Measurements from ENCODE around the gene ITGA1.
"Not testable (repeated sequence)": the region's sequence is repeated elsewhere in the genome, so short reads cannot be mapped to it uniquely, and the experiment has no call there.

ITGA1 gene

DNA sequence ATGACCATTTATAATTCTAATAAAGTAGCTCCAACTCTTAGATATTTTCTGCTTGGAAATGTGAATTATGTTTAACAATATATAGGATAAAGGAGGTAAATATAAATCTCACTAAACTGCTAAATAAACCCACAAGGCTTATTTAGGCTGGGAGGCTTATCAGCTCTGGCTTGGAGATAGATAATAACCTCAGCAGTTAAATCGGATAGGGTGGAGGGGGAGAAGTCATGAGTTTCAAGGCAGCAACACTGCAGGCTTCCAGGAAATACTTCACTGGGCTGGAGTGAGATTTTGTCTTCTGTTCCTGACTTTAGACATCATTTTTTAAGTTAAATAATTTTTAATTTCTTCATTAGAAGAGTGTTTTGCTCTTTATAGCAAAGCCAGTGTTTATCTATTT, 121.5 kb downstream of the ITGA1 start:
- no peak for DNase-seq

DNA sequence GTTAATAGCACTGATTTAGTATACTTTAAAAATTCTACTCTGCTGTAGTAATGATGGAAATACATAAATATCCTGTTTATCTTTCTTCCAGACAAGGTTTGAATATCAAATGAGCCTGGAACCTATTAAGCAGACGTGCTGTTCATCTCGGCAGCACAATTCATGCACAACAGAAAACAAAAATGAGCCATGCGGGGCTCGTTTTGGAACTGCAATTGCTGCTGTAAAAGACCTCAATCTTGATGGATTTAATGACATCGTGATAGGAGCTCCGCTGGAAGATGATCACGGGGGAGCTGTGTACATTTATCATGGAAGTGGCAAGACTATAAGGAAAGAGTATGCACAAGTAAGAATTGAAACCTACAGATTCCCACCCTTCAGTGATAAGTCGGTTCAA, 122.4 kb downstream of the ITGA1 start:
- no peak for DNase-seq

DNA sequence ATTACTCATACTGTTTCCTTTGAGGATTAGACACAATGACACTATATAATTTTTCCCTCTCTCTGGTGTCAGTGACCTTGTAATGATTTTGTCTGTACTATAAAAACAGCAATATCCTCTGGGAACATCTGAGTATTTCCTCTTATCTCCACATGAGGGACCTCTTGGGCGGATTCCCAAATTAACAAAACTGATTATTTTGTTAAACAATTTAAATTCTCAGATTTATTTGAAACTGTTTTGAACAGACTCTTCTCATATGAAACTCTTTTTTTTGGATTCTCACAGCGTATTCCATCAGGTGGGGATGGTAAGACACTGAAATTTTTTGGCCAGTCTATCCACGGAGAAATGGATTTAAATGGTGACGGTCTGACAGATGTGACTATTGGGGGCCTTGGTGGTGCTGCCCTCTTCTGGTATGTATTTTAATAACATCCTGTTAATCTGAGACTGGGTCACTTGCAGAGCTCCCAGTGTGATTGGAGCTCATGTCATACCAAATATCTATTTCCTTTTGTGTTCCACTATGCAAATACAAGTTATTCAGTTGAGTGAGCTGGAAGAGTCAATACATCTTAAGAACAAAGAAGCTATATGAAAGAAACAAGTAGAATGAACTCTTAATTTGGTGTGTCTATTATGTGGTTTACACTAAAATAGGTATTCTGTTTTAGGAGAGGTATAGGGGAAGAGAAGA, 127.6 kb downstream of the ITGA1 start:
- DNase-seq = peak; percentile 43

DNA sequence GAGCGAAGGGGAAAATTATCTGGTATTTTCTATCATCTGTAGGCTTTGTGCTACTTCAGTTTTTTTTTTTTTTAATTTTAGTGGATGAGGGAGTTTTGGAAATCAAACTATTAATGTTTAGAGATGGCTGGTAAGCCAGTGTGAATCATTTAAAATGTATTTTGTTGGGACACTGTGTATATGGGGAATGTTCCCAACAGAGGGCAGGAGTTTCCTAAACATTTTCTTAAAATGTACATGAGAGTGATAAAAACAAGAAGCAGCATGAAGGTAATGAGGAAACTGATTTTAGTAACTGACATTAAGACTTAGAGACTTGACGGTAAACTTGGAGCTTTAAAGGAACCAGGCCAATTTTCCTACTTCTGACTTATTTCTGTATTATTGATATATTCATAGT, 133.2 kb downstream of the ITGA1 start:
- DNase-seq = no peak

DNA sequence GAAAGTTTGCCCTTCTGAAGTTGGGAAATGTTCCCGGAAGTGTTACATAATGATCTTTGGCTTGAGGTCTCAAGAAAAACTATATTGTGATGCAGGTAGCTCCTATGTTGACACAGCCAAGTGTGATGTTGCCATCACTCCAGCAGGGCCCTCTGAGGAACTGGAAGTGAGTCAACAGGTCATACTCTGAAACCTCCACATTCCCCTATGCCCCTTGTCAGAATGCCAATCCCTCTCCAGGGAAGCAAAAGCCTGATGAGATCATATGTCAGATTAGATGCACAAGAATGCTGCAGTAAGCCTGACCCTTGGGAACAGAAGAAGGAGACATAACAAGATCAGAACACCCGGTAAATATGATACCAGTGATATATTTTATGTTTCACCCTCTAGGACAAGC, 134.7 kb downstream of the ITGA1 start:
- no peak for DNase-seq

DNA sequence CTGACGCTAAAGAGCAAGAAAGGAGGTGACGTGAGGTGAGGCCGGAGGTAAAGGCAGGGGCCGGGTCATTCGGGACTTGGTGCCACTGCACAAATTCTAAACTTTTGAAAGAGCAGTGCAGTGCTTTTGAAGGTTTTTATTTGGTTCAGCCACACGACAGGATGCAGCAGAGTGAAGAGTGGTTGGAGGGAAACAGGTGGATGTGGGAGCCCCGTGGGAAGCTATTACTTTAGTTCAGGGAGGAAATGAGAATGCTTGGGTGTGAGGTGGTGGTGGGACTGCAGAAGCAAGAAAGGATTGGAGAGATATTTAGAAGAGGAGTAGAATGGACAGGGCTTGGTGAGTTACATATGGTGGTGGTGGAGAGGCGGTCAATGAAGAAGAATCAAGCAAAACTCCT, 136.7 kb downstream of the ITGA1 start:
- DNase-seq = no peak

DNA sequence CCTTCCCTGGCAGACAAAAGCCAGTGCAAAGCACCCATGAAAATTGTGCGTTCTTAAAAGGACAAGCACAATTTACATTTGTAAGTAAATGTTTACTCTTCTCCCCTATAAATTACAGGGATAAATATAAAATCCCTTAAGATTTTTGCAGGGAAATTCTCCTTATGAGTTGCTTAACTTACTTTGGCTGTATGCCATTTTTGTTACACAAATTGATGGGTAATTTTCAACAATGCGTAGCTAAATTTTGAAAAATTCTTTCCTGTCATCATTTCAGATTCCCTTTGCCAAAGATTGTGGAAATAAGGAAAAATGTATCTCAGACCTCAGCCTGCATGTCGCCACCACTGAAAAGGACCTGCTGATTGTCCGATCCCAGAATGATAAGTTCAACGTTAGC, 137.3 kb downstream of the ITGA1 start:
- DNase-seq = no peak

DNA sequence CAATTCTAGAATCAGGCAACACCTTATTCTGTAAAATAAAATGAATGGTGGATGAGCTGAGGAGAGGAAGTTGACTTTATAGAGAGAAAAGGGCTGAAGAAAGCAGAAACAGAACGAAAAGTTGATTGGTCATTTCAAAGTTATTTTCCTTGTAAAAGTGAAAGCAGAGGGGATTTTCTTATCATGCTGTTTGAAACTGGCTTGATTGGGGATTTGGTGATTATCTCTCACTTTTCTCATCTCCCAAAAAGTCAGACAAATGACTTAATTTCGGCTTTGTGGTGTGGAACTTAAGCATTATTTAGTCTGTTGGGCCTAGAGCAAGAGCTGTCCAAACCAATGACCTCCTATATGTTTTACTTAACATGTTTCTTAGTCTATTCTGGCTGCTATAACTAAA, 141.0 kb downstream of the ITGA1 start:
- DNase-seq = no peak

DNA sequence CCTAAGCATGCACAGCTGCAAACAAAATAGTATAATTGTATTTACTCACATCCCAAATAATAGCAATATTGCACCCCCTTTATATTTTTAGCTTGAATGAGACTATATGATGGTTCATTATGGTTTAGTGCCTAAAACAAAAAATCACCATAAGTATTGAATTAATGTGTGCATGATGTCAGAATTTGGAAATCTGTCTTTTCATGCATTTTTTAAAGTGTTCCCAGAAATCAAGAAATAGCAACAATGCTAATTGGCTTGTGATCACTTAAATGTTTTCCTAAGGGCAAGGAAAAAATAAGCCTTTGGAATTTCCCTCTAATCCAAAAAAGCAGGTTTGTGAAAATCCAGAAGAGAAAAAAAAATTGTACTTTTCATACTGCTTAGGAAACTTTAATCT, 150.5 kb downstream of the ITGA1 start:
- DNase-seq = no peak

DNA sequence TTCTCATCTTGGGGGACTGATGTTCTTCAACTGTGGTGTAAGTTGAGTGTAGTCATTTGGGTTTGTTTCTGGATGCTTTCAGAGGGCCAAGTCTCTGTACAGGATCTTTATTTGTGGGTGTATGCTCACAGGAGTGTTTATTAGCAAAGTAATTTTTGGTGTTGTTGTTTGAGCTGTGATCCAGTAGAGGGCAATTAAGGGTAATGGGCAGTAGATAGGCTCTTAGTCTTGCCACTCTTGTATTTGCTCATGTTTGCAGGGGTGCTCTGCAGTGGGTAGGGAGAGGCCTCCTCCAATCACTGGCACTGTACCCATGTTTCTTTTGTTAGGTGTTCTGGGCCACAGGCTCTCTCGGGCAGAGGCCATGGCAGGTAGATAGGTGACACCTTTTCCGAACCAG, 155.6 kb downstream of the ITGA1 start:
- DNase-seq = no peak

DNA sequence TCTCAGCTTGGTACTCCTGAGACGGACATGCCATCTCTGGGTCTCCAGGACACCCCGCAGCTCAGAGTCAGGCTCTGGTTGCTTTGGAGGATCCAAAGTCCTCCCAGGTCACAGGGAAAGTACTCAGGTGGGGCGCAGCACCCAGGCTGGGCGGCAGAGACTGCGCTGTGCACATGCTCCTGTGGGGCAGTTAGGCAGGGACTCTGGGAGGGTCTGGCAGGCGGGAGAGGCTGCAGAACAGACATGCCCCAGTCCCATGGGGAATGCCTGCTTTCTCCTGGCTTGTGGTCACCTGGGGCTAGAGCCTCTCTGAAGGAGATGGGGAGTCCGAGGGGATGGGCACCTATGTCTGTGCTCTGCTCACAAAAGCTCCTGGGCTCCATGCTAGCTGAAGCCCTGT, 156.1 kb downstream of the ITGA1 start:
- DNase-seq = no peak

DNA sequence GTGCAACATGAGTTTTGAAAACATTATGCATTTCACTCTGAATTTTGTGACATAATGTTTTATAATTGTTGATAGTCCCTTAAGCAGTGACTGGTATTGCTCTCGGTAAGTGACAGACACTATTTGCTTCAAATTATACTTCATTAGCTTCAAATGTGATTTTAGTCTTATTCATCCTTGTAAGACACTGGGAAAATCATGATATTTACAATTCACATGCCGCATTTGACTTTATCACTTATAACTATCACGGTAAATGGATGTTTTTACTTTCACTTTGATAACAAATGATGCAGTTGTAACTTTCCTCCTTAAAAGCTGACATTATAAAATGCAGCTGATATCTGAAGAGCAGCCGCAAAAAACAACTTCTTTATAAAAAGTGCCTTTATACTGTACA, 157.3 kb downstream of the ITGA1 start:
- no peak for DNase-seq

DNA sequence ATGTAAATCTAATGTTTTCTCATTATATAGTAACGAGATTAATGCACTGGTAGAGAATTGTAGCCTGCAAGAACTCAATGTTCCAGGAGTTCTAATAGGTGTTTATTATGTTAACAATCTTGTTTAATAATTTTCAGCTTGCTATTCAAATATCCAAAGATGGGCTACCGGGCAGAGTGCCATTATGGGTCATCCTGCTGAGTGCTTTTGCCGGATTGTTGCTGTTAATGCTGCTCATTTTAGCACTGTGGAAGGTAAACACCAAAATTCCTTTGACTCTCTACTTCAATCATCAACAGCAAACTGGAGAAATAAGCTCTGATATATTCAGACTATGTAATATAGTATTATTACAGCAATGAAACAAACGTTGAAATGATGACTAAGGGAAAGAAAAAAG, 159.5 kb downstream of the ITGA1 start:
- peak; percentile 28 for DNase-seq

DNA sequence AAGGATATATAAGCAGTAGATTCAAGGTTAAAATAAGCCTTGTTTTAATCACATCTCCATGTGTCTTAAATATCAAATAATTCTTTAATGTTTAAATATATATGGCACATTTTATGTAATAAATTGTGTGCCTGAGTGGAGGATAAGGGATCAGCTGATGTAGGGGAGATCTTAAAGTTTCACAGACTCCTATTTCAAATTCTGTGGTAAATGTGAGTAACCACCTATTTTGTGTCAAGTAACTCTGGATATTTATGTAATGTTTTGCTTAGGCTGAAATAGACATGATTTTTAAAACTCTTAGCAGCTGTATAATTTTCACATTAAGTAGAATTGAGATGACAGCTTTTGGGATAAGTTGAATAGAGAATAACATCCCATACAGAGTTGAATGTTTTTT, 160.1 kb downstream of the ITGA1 start:
- no peak for DNase-seq

DNA sequence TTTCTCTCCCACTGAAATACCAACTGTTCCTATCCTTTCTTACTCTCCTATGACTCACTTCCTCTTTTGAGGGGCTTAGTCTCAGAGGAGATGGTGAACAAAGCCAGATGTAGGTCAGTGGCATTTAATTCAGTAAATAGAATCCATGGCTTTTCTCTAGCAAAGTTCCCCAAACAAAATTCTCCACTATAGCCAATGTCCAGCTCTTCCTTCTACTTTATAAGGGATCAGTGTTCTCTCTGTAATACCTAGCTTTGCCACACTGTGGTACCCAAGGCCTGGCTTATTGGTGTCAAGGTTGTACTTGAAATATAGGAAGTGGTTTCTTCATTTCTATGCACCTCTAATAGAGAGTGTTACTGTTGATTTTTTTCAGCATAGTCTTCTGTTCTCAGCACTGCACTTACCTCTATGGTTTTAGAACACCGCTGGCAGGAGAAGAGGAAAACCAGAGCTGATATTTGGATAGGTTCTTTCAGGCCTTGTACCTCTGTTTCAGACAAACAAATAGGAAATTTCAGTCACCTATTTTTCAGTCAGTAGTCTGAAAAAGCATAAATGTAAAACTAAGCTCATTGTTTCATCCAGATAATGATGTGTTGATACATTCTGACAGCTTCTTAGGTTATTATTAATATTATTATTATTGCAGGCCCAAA, 160.8 kb downstream of the ITGA1 start:
- DNase-seq = peak; percentile 45

DNA sequence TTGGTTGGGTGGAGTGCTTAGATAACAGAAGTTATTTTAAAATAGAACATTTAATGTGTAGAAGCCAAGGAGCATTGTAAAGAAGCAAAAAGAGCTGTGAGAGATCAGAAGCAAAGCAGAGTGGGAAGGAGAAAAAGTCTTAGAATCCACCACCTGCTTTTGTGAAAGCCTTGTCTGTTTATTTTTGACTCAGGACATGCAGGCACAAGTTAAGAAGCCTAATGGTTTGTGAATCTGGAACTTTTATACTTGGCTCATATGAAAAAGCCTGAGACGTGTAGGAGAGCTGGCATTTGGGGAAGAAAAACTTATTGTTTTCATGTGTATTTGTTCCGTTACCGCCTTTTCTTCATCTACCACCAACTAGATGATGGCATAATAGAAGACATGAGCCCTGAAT, 163.0 kb downstream of the ITGA1 start:
- no peak for DNase-seq

DNA sequence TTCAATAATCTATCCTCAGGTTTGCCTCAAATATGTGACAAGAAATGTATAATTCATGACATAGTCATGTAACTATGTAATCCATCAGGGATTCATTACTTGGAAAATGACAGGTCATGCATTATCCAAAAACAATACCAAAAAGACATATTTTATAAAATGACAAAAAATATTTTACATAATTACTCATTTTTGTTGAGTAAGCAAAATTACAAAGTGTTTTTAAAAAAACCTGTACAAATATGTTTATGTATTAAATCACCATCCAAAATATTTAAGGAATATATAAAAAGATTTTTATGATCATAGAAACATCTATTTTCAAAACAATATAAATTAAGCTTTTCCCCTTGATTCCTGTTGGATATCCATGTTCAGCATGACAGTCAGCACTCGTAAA, 164.8 kb downstream of the ITGA1 start:
- no peak for DNase-seq

DNA sequence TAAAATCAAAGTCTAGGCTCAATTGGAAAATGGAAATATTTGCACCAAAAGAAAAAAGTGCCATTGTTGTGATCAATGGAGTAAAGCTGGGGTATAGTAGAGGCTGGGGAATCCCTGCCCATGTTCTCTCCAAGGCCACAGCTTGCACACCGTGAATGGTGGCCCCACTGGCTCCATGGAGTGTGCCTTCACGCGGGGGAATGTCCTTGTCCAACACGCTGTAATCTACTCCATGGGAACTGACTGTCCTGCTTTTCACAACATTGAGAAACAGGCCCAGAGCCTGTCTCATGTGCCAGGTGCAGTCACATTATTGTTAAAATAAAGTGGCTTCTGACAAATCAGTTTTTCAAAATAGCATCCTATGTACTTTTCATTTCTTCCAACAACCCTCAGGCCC, 168.3 kb downstream of the ITGA1 start:
- no peak for DNase-seq

DNA sequence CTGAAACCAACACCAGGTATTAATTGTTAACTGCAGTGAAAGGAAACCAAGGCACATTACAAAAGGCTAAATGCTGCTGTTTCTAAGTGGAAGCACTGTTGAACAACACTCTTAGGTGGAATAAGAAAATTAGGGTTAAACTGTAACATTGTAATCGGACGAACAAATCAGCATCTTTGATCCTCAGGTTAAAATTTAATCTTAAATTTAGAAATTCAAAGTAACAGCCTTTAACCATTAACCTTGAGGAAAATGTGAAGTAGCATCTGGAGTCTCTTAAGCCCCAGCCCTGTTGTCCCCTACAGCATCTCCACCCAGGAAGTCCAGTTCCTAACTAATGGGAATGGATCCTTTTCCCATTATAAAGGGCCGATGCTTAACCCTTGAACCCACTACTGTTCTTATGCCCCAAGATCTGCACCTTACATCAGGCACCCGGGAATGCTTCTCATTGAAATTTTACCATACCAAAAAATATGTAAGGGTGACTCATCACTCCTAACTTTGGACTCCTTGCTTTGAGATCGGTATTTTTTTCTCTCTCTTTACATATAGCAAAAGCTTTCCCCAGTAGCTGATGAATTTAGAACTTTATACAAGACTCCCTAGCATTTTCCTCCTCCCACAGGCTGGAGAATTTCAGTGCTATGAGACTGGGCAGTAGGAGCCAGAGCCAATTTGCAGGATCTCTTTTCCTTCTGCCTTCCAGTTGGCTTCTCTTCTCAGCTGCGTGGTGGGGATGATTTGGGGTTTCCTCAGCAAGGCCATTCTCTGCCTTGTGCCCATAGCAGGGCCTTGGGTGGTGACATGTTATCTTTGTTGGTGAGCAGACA, 169.4 kb downstream of the ITGA1 start:
- no peak for DNase-seq

DNA sequence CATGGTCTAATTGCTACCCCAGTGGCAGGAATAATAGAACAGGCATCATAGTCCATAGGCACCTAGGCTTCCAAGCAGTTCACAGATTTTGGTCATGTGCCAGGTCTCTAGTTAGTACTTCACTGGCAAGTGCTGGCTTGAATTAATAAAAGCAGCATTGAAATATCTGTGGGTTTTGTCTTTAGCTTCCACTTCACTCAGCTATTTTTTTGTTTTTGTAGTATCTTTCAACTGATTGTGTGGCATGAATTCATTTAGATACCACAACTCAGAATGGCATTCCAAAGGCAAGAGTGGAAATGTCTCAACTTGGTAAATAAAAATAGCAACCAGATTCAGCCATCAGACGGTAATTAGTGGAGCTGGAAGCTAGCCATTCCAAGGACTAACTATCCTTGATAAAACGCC, 173.6 kb downstream of the ITGA1 start:
- DNase-seq = peak; percentile 78

DNA sequence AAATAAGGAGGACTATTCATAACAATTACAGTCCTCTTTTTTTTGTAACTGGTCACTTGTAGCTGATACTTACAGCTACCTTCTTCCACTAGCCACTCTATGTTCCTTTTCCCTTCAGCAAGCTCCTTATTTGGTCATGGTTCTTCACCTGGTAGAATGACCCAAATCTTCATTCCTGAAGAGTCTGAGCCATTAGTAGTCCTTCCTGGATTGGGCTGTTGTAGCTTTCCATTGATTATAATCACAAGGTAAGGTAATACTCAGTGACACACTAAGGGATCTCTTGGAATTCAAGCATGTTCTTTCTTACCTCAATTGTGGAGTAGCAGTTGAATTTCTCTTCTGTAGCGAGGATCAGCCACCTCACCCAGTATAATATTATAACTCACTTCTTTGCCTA, 175.9 kb downstream of the ITGA1 start:
- DNase-seq = no peak

DNA sequence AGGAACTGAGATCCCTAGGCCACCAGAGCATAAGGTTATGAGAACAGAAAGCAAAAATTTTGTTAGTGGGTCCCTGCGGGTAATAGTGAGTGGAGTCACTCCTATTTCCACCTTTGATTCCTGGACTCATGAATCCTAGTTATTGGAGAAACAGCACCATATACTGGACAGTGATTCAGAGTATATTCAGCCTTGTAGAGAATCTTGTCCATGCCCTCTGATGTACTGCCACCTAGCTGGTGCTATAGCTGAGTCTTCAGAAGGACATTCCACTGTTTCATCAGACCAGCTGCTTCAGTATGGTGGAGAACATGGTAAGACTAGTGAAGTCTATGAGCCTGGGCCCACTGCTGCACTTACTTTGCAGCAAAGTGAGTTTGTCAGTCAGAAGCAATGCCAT, 176.4 kb downstream of the ITGA1 start:
- DNase-seq = no peak

DNA sequence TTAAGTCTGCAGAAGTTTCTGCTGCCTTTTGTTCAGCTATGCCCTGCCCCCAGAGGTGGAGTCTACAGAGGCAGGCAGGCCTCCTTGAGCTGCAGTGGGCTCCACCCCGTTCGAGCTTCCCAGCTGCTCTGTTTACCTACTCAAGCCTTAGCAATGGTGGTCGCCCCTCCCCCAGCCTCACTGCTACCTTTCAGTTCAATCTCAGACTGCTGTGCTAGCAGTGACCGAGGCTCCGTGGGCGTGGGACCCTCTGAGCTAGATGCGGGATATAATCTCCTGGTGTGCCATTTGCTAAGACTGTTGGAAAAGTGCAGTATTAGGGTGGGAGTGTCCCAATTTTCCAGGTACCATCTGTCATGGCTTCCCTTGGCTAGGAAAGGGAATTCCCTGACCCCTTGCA, 188.4 kb downstream of the ITGA1 start:
- DNase-seq = not testable (repeated sequence)

DNA sequence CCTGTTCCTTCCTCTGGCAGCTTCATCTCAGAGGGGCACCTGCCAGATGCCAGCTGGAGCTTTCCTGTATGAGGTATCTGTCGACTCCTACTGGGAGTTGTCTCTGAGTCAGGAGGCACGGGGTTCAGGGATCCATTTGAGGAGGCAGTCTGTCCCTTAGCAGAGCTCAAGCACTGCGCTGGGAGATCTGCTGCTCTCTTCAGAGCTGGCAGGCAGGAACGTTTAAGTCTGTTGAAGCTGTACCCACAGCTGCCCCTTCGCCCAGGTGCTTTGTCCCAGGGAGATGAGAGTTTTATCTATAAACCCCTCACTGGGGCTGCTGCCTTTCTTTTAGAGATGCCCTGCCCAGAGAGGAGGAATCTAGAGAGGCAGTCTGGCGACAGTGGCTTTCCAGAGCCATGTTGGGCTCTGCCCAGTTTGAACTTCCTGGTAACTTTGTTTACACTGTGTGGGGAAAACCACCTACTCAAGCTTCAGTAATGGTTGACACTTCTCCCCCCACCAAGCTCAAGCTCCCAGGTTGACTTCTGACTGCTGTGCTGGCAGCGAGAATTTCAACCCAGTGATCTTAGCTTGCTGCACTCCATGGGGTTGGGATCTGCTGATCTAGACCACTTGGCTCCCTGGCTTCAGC, 189.7 kb downstream of the ITGA1 start:
- DNase-seq = no peak

Measured in COR-L47 (cell line).